Daoy (cell line): ENCODE data around the gene ZBTB46. TPM values are rescaled to one million over a fixed set of nuclear protein-coding genes. Genes with fewer than 3 reads are reported as not detected.
"Not testable (repeated sequence)": the region's sequence is repeated elsewhere in the genome, so short reads cannot be mapped to it uniquely, and the experiment has no call there.

Experiments
- DNase-seq: peaks from one replicate; pipeline ENCODE4 v3.0.0-alpha.2; 2015; ENCODE audit warnings: low read depth
- total RNA-seq: library from RNA; depleted of rRNA; stranded (reverse); fragments of >200 nt; shearing (Covaris generic); gene quantifications from 2 replicates; pipeline ENCODE4 v1.2.3, GENCODE V29; 2014

The ZBTB46 gene
- total RNA-seq, 1 experiment from 2014 or later = 3.5 TPM

DNA sequence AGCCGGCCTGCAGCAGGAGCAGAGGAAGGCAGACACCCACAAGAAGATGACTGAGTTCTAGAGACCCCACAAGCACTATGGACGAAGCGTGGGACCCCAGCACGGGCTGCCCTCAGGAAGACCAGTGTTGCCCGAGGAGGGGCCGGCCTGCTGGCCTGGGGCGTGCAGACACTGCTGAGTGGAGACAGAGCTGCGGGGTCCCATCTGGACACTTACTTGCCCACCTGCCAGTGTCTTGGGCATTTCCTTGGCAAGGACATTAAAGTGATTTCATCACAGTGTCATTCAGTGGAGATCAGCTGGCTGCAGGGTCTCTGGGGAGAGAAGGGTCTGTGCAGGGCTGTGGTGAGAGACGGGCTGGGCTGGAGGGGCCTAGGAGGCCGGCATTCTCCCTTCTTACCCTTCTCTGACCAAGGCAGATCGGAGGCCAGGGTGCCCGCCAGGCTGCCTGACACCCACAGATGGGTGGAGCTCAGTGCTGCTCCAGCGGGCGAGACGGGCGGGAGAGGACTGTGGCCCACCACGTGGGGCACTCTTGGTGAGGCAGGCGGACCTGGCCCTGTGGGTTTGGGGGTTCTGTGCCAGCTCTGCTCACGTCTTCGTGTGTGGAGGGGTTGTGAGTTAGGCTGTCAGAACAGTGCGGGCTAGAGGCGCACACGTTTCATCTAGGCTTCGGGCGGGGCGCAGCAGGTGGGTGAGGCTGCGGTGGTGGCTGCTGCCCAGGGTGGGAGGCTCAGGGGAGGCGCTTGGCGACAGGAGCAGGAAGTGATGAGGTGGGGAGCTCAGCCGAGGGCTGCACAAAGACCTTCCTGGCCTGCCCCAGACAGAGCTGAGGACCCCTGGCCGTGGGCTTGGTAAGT is 95.0 kb downstream of the ZBTB46 start, which contains the start of gene LIME1:
TSS of gene LIME1 (plus strand) at position 806 of the 860 bp plus-strand sequence. CDS start 886 bp downstream, outside the sequence.
- DNase-seq = no peak

GRCh38 chr20:63734946-63735858 is 95.9 kb downstream of the ZBTB46 start:
- DNase-seq = no peak

- DNase-seq = no peak
Measured at GRCh38 chr20:63734111-63734945, 96.7 kb downstream of the ZBTB46 start.

DNA sequence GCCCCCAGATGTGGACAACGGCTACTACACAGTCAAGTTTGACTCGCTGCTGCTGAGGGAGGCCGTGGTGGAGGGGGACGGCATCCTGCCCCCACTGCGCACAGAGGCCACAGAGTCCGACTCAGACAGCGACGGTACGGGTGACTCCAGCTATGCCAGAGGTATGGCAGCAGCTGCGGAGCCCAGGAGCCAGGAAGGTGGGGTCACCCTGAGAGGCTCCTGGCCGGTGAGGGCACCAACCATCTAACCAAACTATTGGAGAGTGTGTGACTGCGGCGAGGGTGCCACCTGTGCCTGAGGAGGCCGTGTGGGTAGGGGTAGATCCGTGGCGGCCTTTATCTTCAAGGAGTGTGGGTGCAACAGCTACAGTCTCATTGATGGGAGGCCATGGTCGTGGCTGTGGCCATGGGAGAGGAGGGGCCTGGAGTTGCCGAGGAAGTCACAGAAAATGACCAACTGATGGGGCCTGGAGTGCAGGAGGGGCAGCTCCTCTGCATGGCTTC is 97.4 kb downstream of the ZBTB46 start:
- DNase-seq = no peak

- DNase-seq = no peak
Measured at GRCh38 chr20:63733117-63733516, 97.9 kb downstream of the ZBTB46 start.

- no peak for DNase-seq
Measured at GRCh38 chr20:63732118-63733095, 98.7 kb downstream of the ZBTB46 start.

GRCh38 chr20:63731410-63731809 is 99.7 kb downstream of the ZBTB46 start:
- no peak for DNase-seq

DNA sequence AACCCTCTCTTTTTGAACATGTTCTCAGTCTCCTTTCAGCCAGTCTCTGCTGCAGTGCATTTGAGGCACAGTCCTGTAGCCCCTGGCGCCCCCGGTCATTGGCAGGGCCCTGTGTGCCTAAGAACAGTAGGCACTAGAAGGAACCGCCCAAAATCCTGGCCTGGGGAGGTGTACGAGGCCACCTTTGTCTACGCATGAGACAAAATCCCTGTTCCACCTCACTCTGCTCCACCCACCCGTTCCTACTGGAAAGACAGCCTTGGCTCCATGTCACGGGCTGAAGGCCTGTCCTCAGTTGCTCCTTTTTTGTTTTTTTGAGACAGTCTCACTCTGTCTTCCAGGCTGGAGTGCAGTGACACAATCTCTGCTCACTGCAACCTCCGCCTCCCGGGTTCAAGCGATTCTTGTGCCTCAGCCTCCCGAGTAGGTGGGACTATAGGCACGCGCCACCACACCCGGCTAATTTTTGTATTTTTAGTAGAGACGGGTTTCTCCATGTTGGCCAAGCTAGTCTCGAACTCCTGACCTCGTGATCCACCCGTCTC is 100.8 kb downstream of the ZBTB46 start:
- DNase-seq = not testable (repeated sequence)

DNA sequence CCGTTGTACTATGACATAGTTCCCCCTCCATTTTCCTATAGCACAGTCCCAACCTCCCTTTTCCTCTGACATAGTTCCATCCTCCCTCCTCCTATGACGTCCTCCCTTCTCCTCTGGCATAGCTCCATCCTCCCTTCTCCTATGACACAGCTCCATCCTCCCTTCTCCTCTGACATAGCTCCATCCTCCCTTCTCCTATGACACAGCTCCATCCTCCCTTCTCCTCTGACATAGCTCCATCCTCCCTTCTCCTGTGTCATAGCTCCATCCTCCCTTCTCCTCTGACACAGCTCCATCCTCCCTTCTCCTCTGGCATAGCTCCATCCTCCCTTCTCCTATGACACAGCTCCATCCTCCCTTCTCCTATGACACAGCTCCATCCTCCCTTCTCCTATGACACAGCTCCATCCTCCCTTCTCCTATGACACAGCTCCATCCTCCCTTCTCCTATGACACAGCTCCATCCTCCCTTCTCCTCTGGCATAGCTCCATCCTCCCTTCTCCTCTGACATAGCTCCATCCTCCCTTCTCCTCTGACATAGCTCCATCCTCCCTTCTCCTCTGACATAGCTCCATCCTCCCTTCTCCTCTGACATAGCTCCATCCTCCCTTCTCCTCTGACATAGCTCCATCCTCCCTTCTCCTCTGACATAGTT is 108.0 kb downstream of the ZBTB46 start:
- not testable (repeated sequence) for DNase-seq

GRCh38 chr20:63718996-63719395 is 112.1 kb downstream of the ZBTB46 start:
- DNase-seq = no peak

DNA sequence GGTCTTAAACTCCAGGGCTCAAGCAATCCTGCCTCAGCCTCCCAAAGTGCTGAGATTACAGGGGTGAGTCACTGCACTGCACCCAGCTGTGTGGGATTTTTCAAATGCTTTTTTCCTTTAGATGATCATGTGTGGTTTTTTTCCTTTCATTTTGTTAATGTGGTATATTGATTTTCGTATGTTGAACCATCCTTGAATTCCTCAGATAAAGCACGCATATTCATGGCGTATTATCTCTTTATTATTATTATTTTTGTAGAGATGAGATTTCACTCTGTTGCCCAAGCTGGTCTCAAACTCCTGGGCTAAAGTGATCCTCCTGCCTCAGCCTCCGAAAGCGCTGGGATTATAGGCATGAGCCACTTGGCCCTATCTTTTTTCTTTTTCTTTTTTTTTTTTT is 116.2 kb downstream of the ZBTB46 start:
- no peak for DNase-seq

DNA sequence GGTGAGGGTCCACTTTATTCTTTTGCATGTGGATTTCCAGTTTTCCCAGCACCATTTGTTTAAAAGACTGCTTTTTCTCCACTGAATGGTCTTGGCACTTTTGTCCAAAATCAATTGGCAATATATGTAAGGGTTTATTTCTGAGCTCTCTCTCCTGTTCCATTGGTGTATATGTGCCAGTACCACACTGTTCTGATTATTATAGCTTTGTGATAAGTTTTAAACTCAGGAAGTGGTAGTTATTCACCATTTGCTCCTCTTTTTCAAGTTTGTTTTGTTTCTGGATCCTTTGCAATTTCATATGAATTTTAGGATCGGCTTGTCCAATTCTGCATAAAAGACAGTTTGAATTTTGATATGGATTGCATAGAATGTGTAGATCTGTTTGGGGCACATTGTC is 118.9 kb downstream of the ZBTB46 start:
- no peak for DNase-seq

DNA sequence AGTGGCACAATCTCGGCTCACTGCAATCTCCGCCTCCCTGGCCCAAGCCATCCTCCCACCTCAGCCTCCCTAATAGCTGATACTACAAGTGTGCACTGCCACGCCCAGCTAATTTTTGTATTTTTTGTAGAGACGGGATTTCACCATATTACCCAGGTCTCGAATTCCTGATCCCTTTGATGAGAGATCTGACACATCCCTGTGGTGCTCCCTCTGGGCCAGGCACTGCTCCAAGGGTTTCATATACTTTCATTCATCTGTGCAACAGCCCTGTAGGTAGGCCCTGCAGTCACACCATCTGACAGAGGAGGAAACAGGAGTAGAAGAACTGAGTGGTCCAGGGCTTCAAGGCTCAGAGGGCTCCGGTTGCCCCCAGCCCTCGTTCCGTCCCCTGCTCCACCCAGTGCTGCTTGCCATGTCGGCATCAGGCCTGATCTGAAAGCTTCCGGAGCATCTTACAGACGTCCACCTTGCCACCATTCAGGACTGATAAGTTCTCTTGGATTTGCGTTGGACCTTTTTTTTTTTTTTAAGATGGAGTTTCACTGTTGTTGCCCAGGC is 119.9 kb downstream of the ZBTB46 start:
- no peak for DNase-seq

- no peak for DNase-seq
Measured at GRCh38 chr20:63709149-63709527, 121.9 kb downstream of the ZBTB46 start.

- DNase-seq = no peak
Measured at GRCh38 chr20:63708301-63709148, 122.5 kb downstream of the ZBTB46 start.

DNA sequence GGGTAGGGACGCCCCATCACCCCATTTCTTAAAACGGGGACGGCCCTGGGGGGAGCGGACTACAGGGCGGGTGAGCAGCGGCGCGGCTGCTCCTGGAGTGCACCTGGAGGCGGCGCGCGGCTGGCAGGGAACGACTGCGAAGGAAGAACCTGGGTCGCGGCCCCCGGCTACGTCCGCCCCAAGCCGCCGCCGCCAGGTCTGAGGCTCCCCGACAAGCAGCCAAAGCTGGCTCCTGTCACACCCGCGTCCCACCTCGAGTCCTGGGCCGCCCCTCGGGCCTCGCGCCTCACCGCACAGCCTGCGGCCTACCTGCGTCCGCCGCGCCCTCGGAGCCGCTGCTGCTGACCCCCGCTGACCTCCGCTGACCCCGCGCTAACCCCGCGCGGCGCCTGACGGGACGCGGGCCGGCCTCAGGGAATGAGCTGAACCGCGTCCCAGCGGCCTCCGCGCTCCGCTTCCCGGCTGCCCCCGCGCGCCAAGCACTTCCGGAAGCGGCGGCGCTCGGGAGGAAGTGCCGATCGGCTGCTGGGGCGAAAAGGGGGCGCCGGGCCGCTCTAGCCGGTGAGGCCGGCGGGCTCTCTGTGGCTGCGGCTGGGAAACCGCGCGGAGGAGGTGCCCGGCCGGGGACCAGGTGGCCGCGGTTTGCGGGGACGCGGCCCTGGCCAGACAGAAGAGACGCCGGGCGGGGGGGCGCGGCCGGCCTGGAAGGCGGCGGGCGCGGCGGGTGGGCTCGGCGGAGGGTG is 123.3 kb downstream of the ZBTB46 start, which contains the start of the genes ARFRP1 and ZGPAT:
TSS of gene ARFRP1 (minus strand) at position 419 of the 743 bp plus-strand sequence. CDS start 885 bp downstream, outside the sequence.
TSS of gene ZGPAT (plus strand) at position 482 of the 743 bp plus-strand sequence. CDS start 542 bp downstream, outside the sequence.
- peak; percentile 88 for DNase-seq
